Tibial nerve (tissue), 4 donors: ENCODE measurements around the gene FRZB.

ENCODE experiments used
- EP300 ChIP-seq, 2 donors: sonication (generic); formaldehyde crosslinking; IDR thresholded peaks; one replicate each; pipeline ENCODE4 v1.6.1; 2017; ENCODE audit warnings: antibody characterized with exemption in 2 of 2, mild to moderate bottlenecking in 1 of 2
- POLR2A ChIP-seq, 2 donors: fragments of 450-650 bp; IDR thresholded peaks; one replicate each; pipeline ENCODE4 v1.6.1; 2017; ENCODE audit warnings: antibody characterized with exemption in 2 of 2, mild to moderate bottlenecking in 2 of 2, moderate library complexity in 2 of 2
- TF ChIP-seq, protein P1 (sequence below), 5 experiments: fragments of 200-600 bp in 3 of 5; fragments of 450-650 bp in 2 of 5; sonication (generic) in 3 of 5; IDR thresholded peaks; one replicate each; pipeline ENCODE4 v1.5.1; 2016 to 2019; ENCODE audit warnings: antibody characterized with exemption in 5 of 5, mild to moderate bottlenecking in 3 of 5, moderate library complexity in 2 of 5

DNA sequence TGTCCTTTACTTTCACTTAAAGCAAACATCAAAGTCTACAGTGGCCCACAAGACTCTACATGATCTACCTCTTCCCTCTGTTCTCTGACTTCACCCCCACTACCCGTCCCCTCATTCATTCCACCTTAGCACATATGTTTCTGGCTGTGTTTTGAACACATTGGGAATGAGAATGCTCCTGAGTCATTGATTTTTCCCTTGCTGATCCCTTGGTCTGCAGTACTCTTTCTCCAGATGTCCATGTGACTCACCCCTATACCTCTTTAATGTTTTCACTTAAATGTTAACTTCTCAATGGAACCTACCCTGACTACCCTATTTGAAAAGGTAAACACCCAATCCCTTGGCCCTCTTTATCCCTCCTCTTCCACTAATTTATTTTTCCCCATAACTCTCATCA lies 30.7 kb upstream of the FRZB start:
- TF ChIP-seq, protein P1, sequence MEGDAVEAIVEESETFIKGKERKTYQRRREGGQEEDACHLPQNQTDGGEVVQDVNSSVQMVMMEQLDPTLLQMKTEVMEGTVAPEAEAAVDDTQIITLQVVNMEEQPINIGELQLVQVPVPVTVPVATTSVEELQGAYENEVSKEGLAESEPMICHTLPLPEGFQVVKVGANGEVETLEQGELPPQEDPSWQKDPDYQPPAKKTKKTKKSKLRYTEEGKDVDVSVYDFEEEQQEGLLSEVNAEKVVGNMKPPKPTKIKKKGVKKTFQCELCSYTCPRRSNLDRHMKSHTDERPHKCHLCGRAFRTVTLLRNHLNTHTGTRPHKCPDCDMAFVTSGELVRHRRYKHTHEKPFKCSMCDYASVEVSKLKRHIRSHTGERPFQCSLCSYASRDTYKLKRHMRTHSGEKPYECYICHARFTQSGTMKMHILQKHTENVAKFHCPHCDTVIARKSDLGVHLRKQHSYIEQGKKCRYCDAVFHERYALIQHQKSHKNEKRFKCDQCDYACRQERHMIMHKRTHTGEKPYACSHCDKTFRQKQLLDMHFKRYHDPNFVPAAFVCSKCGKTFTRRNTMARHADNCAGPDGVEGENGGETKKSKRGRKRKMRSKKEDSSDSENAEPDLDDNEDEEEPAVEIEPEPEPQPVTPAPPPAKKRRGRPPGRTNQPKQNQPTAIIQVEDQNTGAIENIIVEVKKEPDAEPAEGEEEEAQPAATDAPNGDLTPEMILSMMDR (IDR thresholded peaks at IDR 0.05), result no peak
- no peak for TF ChIP-seq POLR2A (IDR thresholded peaks at IDR 0.05)
- no peak for TF ChIP-seq EP300 (IDR thresholded peaks at IDR 0.05)
